HEK293 (cell line): Measurements from ENCODE around the gene BTG2.

Experiments used
- EGR2 ChIP-seq: fragments of 450-650 bp; formaldehyde crosslinking; IDR thresholded peaks from 2 replicates; pipeline ENCODE4 v1.5.1; 2016; ENCODE audit warnings: low read depth, missing biosample characterization, missing genetic modification characterization
- KLF7 ChIP-seq: fragments of 450-650 bp; formaldehyde crosslinking; IDR thresholded peaks from 2 replicates; pipeline ENCODE4 v1.5.1; 2016; ENCODE audit warnings: missing biosample characterization, missing genetic modification characterization, borderline replicate concordance
- SALL2 ChIP-seq: fragments of 450-650 bp; formaldehyde crosslinking; IDR thresholded peaks from 2 replicates; pipeline ENCODE4 v1.5.0; 2017; ENCODE audit warnings: missing biosample characterization, mild to moderate bottlenecking, missing genetic modification characterization, borderline replicate concordance
- SCRT2 ChIP-seq: fragments of 450-650 bp; formaldehyde crosslinking; IDR thresholded peaks from 2 replicates; pipeline ENCODE4 v1.5.1; 2016; ENCODE audit warnings: missing biosample characterization, missing genetic modification characterization
- SP7 ChIP-seq: fragments of 450-650 bp; formaldehyde crosslinking; IDR thresholded peaks from 2 replicates; pipeline ENCODE4 v1.5.1; 2016; ENCODE audit warnings: missing biosample characterization, missing genetic modification characterization
- ZFP69B ChIP-seq: fragments of 450-650 bp; formaldehyde crosslinking; IDR thresholded peaks from 2 replicates; pipeline ENCODE4 v1.5.1; 2016; ENCODE audit warnings: missing biosample characterization, missing genetic modification characterization
- ZNF132 ChIP-seq: fragments of 450-650 bp; formaldehyde crosslinking; IDR thresholded peaks from 2 replicates; pipeline ENCODE4 v1.5.1; 2017; ENCODE audit warnings: missing biosample characterization, missing genetic modification characterization, borderline replicate concordance
- ZNF16 ChIP-seq: fragments of 450-650 bp; formaldehyde crosslinking; IDR thresholded peaks from 2 replicates; pipeline ENCODE4 v1.5.1; 2016; ENCODE audit warnings: low read depth, missing biosample characterization, missing genetic modification characterization
- ZNF175 ChIP-seq: fragments of 450-650 bp; formaldehyde crosslinking; IDR thresholded peaks from 2 replicates; pipeline ENCODE4 v1.5.1; 2016; ENCODE audit warnings: missing biosample characterization, missing genetic modification characterization
- ZNF302 ChIP-seq: fragments of 450-650 bp; formaldehyde crosslinking; IDR thresholded peaks from 2 replicates; pipeline ENCODE4 v1.5.1; 2016; ENCODE audit warnings: missing biosample characterization, missing genetic modification characterization, low read depth
- ZNF324 ChIP-seq: fragments of 450-650 bp; formaldehyde crosslinking; IDR thresholded peaks from 2 replicates; pipeline ENCODE4 v1.5.1; 2016; ENCODE audit warnings: missing biosample characterization, missing genetic modification characterization
- ZNF473 ChIP-seq: fragments of 450-650 bp; formaldehyde crosslinking; IDR thresholded peaks from 2 replicates; pipeline ENCODE4 v1.5.1; 2017; ENCODE audit warnings: missing biosample characterization, missing genetic modification characterization
- ZNF48 ChIP-seq: fragments of 450-650 bp; formaldehyde crosslinking; IDR thresholded peaks from 2 replicates; pipeline ENCODE4 v1.5.1; 2016; ENCODE audit warnings: missing biosample characterization, missing genetic modification characterization
- ZNF501 ChIP-seq: fragments of 450-650 bp; formaldehyde crosslinking; IDR thresholded peaks from 2 replicates; pipeline ENCODE4 v1.5.1; 2016; ENCODE audit warnings: missing biosample characterization, missing genetic modification characterization
- ZNF585B ChIP-seq: fragments of 450-650 bp; formaldehyde crosslinking; IDR thresholded peaks from 2 replicates; pipeline ENCODE4 v1.5.1; 2016; ENCODE audit warnings: missing biosample characterization, missing genetic modification characterization
- ZNF623 ChIP-seq: fragments of 450-650 bp; formaldehyde crosslinking; IDR thresholded peaks from 2 replicates; pipeline ENCODE4 v1.5.1; 2016; ENCODE audit warnings: missing biosample characterization, missing genetic modification characterization
- TF ChIP-seq, protein P1 (sequence below): fragments of 450-650 bp; formaldehyde crosslinking; IDR thresholded peaks from 2 replicates; pipeline ENCODE4 v1.5.1; 2016; ENCODE audit warnings: missing biosample characterization, missing genetic modification characterization
- TF ChIP-seq, protein P2 (sequence below): fragments of 450-650 bp; formaldehyde crosslinking; conservative IDR thresholded peaks from 2 replicates; pipeline ENCODE4 v1.5.1; 2016; ENCODE audit warnings: low read depth, missing biosample characterization, missing genetic modification characterization
- TF ChIP-seq, protein P3 (sequence below): fragments of 450-650 bp; formaldehyde crosslinking; IDR thresholded peaks from 2 replicates; pipeline ENCODE4 v1.5.1; 2016; ENCODE audit warnings: missing biosample characterization, missing genetic modification characterization
- TF ChIP-seq, protein P4 (sequence below): fragments of 450-650 bp; formaldehyde crosslinking; IDR thresholded peaks from 2 replicates; pipeline ENCODE4 v1.5.1; 2016; ENCODE audit warnings: missing biosample characterization, missing genetic modification characterization
- TF ChIP-seq, protein P5 (sequence below): fragments of 450-650 bp; formaldehyde crosslinking; IDR thresholded peaks from 2 replicates; pipeline ENCODE4 v1.5.1; 2016; ENCODE audit warnings: missing biosample characterization, missing genetic modification characterization
- TF ChIP-seq, protein P6 (sequence below): fragments of 450-650 bp; formaldehyde crosslinking; IDR thresholded peaks from 2 replicates; pipeline ENCODE4 v1.5.1; 2016; ENCODE audit warnings: missing biosample characterization, missing genetic modification characterization
- TF ChIP-seq, protein P7 (sequence below): fragments of 450-650 bp; formaldehyde crosslinking; IDR thresholded peaks from 2 replicates; pipeline ENCODE4 v1.5.1; 2017; ENCODE audit warnings: missing biosample characterization, missing genetic modification characterization

Gene BTG2

DNA sequence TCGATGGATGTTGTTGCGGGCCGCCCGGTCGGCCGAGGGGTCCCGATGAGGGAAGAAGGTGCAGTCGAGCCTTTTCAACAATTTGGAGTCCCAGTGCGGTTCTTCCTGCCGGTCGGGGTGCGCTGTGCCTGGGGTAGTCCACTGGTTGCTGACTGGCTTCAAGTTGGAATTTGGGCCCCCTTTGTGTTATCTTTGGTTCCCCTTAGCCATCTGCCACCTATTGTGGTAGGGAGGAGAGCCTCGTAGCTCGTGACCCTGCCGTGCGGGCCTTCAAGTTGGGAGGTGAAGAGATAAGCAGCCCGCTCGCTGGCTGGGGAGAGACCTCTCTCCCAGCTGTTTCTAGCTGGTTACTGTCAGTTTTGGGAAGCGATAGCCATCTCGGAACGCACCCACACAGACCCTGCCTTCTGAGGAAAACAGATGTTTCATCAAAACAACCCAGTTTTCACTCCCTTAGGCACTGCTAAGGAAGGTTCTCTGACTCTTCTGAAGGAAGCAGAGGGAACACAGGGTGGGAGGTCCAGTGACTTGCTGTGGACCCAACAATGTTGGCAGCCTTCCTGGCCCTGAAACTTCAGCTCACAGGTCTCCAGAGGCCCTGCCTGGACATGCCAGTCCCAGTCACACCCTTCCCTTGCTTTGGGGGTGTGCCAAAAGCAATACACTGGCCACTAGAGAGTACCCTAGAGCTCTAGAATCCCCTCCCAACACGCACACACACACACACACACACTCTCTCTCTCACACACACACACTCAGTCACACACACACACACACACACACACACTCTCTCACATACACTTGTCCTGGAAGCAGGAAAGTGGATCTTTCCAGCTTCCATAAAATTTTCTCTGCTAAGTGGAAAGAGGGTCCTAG lies 1.0 kb downstream of the BTG2 start (continued):
- TF ChIP-seq SALL2 (no peak), ZNF501 (peak; percentile 67; the same call in 1 of the 2 replicates), ZNF623 (tag by site-specific recombination) (0 out of 2 replicates have a peak, but pooled peaks have one; percentile 16), ZNF16 (tag by site-specific recombination) (0 out of 2 replicates have a peak, but pooled peaks have one; percentile 30), ZNF48 (tag by site-specific recombination) (no peak), ZNF585B (tag by site-specific recombination) (peak; percentile 22; the same call in 1 of the 2 replicates), ZNF324 (tag by site-specific recombination) (peak; percentile 99), ZFP69B (tag by site-specific recombination) (peak; percentile 96), EGR2 (tag by site-specific recombination) (no peak), ZNF473 (tag by site-specific recombination) (peak; percentile 97), ZNF132 (tag by site-specific recombination) (no peak), SCRT2 (peak; percentile 63; the same call in 1 of the 2 replicates), ZNF302 (no peak), KLF7 (tag by site-specific recombination) (peak; percentile 97; the same call in 1 of the 2 replicates), ZNF175 (tag by site-specific recombination) (no peak), SP7 (peak; percentile 78)
- TF ChIP-seq, protein P1, sequence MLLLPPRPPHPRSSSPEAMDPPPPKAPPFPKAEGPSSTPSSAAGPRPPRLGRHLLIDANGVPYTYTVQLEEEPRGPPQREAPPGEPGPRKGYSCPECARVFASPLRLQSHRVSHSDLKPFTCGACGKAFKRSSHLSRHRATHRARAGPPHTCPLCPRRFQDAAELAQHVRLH: peak; percentile 90
- TF ChIP-seq, protein P2, sequence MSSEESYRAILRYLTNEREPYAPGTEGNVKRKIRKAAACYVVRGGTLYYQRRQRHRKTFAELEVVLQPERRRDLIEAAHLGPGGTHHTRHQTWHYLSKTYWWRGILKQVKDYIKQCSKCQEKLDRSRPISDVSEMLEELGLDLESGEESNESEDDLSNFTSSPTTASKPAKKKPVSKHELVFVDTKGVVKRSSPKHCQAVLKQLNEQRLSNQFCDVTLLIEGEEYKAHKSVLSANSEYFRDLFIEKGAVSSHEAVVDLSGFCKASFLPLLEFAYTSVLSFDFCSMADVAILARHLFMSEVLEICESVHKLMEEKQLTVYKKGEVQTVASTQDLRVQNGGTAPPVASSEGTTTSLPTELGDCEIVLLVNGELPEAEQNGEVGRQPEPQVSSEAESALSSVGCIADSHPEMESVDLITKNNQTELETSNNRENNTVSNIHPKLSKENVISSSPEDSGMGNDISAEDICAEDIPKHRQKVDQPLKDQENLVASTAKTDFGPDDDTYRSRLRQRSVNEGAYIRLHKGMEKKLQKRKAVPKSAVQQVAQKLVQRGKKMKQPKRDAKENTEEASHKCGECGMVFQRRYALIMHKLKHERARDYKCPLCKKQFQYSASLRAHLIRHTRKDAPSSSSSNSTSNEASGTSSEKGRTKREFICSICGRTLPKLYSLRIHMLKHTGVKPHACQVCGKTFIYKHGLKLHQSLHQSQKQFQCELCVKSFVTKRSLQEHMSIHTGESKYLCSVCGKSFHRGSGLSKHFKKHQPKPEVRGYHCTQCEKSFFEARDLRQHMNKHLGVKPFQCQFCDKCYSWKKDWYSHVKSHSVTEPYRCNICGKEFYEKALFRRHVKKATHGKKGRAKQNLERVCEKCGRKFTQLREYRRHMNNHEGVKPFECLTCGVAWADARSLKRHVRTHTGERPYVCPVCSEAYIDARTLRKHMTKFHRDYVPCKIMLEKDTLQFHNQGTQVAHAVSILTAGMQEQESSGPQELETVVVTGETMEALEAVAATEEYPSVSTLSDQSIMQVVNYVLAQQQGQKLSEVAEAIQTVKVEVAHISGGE (tag by site-specific recombination): 0 out of 2 replicates have a peak, but pooled peaks have one; percentile 26
- TF ChIP-seq, protein P3, sequence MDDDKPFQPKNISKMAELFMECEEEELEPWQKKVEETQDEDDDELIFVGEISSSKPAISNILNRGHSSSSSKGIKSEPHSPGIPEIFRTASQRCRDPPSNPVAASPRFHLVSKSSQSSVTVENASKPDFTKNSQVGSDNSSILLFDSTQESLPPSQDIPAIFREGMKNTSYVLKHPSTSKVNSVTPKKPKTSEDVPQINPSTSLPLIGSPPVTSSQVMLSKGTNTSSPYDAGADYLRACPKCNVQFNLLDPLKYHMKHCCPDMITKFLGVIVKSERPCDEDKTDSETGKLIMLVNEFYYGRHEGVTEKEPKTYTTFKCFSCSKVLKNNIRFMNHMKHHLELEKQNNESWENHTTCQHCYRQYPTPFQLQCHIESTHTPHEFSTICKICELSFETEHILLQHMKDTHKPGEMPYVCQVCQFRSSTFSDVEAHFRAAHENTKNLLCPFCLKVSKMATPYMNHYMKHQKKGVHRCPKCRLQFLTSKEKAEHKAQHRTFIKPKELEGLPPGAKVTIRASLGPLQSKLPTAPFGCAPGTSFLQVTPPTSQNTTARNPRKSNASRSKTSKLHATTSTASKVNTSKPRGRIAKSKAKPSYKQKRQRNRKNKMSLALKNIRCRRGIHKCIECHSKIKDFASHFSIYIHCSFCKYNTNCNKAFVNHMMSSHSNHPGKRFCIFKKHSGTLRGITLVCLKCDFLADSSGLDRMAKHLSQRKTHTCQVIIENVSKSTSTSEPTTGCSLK (tag by site-specific recombination): no peak
- TF ChIP-seq, protein P4, sequence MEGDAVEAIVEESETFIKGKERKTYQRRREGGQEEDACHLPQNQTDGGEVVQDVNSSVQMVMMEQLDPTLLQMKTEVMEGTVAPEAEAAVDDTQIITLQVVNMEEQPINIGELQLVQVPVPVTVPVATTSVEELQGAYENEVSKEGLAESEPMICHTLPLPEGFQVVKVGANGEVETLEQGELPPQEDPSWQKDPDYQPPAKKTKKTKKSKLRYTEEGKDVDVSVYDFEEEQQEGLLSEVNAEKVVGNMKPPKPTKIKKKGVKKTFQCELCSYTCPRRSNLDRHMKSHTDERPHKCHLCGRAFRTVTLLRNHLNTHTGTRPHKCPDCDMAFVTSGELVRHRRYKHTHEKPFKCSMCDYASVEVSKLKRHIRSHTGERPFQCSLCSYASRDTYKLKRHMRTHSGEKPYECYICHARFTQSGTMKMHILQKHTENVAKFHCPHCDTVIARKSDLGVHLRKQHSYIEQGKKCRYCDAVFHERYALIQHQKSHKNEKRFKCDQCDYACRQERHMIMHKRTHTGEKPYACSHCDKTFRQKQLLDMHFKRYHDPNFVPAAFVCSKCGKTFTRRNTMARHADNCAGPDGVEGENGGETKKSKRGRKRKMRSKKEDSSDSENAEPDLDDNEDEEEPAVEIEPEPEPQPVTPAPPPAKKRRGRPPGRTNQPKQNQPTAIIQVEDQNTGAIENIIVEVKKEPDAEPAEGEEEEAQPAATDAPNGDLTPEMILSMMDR (tag by site-specific recombination): peak; percentile 99
- TF ChIP-seq, protein P5, sequence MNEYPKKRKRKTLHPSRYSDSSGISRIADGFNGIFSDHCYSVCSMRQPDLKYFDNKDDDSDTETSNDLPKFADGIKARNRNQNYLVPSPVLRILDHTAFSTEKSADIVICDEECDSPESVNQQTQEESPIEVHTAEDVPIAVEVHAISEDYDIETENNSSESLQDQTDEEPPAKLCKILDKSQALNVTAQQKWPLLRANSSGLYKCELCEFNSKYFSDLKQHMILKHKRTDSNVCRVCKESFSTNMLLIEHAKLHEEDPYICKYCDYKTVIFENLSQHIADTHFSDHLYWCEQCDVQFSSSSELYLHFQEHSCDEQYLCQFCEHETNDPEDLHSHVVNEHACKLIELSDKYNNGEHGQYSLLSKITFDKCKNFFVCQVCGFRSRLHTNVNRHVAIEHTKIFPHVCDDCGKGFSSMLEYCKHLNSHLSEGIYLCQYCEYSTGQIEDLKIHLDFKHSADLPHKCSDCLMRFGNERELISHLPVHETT (tag by site-specific recombination): peak; percentile 23; the same call in 1 of the 2 replicates
- TF ChIP-seq, protein P6, sequence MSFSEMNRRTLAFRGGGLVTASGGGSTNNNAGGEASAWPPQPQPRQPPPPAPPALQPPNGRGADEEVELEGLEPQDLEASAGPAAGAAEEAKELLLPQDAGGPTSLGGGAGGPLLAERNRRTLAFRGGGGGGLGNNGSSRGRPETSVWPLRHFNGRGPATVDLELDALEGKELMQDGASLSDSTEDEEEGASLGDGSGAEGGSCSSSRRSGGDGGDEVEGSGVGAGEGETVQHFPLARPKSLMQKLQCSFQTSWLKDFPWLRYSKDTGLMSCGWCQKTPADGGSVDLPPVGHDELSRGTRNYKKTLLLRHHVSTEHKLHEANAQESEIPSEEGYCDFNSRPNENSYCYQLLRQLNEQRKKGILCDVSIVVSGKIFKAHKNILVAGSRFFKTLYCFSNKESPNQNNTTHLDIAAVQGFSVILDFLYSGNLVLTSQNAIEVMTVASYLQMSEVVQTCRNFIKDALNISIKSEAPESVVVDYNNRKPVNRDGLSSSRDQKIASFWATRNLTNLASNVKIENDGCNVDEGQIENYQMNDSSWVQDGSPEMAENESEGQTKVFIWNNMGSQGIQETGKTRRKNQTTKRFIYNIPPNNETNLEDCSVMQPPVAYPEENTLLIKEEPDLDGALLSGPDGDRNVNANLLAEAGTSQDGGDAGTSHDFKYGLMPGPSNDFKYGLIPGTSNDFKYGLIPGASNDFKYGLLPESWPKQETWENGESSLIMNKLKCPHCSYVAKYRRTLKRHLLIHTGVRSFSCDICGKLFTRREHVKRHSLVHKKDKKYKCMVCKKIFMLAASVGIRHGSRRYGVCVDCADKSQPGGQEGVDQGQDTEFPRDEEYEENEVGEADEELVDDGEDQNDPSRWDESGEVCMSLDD (tag by site-specific recombination): peak; percentile 59; the same call in 1 of the 2 replicates
- TF ChIP-seq, protein P7, sequence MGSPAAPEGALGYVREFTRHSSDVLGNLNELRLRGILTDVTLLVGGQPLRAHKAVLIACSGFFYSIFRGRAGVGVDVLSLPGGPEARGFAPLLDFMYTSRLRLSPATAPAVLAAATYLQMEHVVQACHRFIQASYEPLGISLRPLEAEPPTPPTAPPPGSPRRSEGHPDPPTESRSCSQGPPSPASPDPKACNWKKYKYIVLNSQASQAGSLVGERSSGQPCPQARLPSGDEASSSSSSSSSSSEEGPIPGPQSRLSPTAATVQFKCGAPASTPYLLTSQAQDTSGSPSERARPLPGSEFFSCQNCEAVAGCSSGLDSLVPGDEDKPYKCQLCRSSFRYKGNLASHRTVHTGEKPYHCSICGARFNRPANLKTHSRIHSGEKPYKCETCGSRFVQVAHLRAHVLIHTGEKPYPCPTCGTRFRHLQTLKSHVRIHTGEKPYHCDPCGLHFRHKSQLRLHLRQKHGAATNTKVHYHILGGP (tag by site-specific recombination): peak; percentile 76; the same call in 1 of the 2 replicates
